Inflammatory macrophage treated with lipopolysaccharide for 4 hours (primary cell): ENCODE data around the gene ZIC1.
A peak's percentile ranks its signal among the peaks of the same experiment; 100 is the strongest.

Source experiments
- DNase-seq: peaks from one replicate; pipeline ENCODE4 v3.0.0-alpha.2; 2020

Gene ZIC1

GRCh38 chr3:147409143-147410115 is at the start of gene ZIC1:
TSS of gene ZIC1 (plus strand) at chr3:147409365. CDS start at chr3:147410113, 748 bp downstream.
- no peak for DNase-seq

GRCh38 chr3:147360051-147360439 is 49.1 kb upstream of the ZIC1 start:
- no peak for DNase-seq

GRCh38 chr3:147360646-147361453 is 48.3 kb upstream of the ZIC1 start:
- no peak for DNase-seq

GRCh38 chr3:147361454-147362420 is 47.4 kb upstream of the ZIC1 start:
- DNase-seq: peak; percentile 28

GRCh38 chr3:147364771-147365170 is 44.4 kb upstream of the ZIC1 start:
- no peak for DNase-seq

- DNase-seq: no peak
Measured at GRCh38 chr3:147365196-147366115, 43.7 kb upstream of the ZIC1 start.

- DNase-seq: no peak
Measured at GRCh38 chr3:147367676-147368075, 41.5 kb upstream of the ZIC1 start.

GRCh38 chr3:147368151-147368550 is 41.0 kb upstream of the ZIC1 start:
- no peak for DNase-seq

GRCh38 chr3:147368561-147369221 is 40.5 kb upstream of the ZIC1 start:
- no peak for DNase-seq

- no peak for DNase-seq
Measured at GRCh38 chr3:147369231-147369630, 39.9 kb upstream of the ZIC1 start.

GRCh38 chr3:147369661-147370123 is 39.5 kb upstream of the ZIC1 start:
- no peak for DNase-seq

GRCh38 chr3:147370349-147370748 is 38.8 kb upstream of the ZIC1 start:
- DNase-seq: no peak

GRCh38 chr3:147371140-147371539 is 38.0 kb upstream of the ZIC1 start:
- no peak for DNase-seq

- DNase-seq: no peak
Measured at GRCh38 chr3:147371771-147372340, 37.3 kb upstream of the ZIC1 start.

- DNase-seq: no peak
Measured at GRCh38 chr3:147372525-147373027, 36.6 kb upstream of the ZIC1 start.

GRCh38 chr3:147373301-147373700 is 35.9 kb upstream of the ZIC1 start:
- DNase-seq: no peak

- no peak for DNase-seq
Measured at GRCh38 chr3:147377412-147378367, 31.5 kb upstream of the ZIC1 start.

- no peak for DNase-seq
Measured at GRCh38 chr3:147379651-147380050, 29.5 kb upstream of the ZIC1 start.

- no peak for DNase-seq
Measured at GRCh38 chr3:147380387-147380951, 28.7 kb upstream of the ZIC1 start.
